ENCODE data around the gene RBMS1. TPM values are rescaled to one million over a fixed set of nuclear protein-coding genes. Genes with fewer than 3 reads are reported as not detected.
"Not testable (repeated sequence)": the region's sequence is repeated elsewhere in the genome, so short reads cannot be mapped to it uniquely, and the experiment has no call there.

Gene RBMS1
- total RNA-seq, 2 donors from 2014 or later, result 6.3 to 21.1 TPM

GRCh38 chr2:160458718-160459453 lies 34.7 kb downstream of the RBMS1 start:
- H3K9me3 ChIP-seq, result no peaks in the 10 kb centered on the region
- no peaks in the 10 kb centered on the region for H3K4me1 ChIP-seq
- H3K36me3 ChIP-seq, result no peaks in the 10 kb centered on the region
- H3K4me3 ChIP-seq, result no peak overlapping the region
- no peak overlapping the region for H3K27ac ChIP-seq
- TF ChIP-seq, protein P1, sequence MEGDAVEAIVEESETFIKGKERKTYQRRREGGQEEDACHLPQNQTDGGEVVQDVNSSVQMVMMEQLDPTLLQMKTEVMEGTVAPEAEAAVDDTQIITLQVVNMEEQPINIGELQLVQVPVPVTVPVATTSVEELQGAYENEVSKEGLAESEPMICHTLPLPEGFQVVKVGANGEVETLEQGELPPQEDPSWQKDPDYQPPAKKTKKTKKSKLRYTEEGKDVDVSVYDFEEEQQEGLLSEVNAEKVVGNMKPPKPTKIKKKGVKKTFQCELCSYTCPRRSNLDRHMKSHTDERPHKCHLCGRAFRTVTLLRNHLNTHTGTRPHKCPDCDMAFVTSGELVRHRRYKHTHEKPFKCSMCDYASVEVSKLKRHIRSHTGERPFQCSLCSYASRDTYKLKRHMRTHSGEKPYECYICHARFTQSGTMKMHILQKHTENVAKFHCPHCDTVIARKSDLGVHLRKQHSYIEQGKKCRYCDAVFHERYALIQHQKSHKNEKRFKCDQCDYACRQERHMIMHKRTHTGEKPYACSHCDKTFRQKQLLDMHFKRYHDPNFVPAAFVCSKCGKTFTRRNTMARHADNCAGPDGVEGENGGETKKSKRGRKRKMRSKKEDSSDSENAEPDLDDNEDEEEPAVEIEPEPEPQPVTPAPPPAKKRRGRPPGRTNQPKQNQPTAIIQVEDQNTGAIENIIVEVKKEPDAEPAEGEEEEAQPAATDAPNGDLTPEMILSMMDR (IDR thresholded peaks at IDR 0.05), result no peak
- DNase-seq, result no peak
- no peak overlapping the region for H3K9ac ChIP-seq (ENCODE audit: low read depth in 2 of 2, low read length in 2 of 2)
- no peaks in the 10 kb centered on the region for H3K27me3 ChIP-seq
- intact Hi-C loops (cut with DNase I), result no loop called here

DNA sequence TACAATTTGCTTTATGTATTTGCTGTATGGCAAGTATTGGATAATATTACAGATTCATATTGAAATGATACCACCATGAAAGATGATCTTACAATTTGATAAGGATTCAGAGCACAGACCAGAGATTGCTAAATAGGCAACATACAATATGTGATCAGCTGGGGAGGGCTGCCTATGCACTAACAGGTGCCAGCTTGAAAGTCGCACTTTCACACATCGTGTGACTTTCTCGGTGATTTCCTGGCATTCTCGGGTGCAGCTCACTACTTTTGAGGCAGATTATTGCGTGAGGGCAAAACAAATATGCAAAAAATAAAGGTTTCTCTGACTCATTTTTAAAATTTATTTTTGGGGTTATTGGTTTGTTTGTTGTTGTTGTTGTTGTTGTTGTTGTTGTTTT lies 36.0 kb downstream of the RBMS1 start:
- no peaks in the 10 kb centered on the region for H3K4me1 ChIP-seq
- no peak overlapping the region for H3K27ac ChIP-seq
- no peaks in the 10 kb centered on the region for H3K36me3 ChIP-seq
- H3K4me3 ChIP-seq, result no peak overlapping the region
- DNase-seq, result no peak
- H3K27me3 ChIP-seq, result no peaks in the 10 kb centered on the region
- TF ChIP-seq, protein P1 (IDR thresholded peaks at IDR 0.05), result no peak
- no peak overlapping the region for H3K9ac ChIP-seq (ENCODE audit: low read depth in 2 of 2, low read length in 2 of 2)
- intact Hi-C loops (cut with DNase I), result no loop called here
- H3K9me3 ChIP-seq, result no peaks in the 10 kb centered on the region

GRCh38 chr2:160454070-160454797 lies 39.4 kb downstream of the RBMS1 start:
- Histone ChIP-seq H3K9ac (ENCODE audit: low read depth in 2 of 2, low read length in 2 of 2) (no peak overlapping the region), H3K27me3 (no peaks in the 10 kb centered on the region), H3K27ac (no peak overlapping the region), H3K36me3 (no peaks in the 10 kb centered on the region), H3K4me3 (no peak overlapping the region), H3K4me1 (no peaks in the 10 kb centered on the region), H3K9me3 (no peaks in the 10 kb centered on the region)
- TF ChIP-seq, protein P1 (IDR thresholded peaks at IDR 0.05), result no peak
- intact Hi-C loops (cut with DNase I), result no loop called here
- no peak for DNase-seq

DNA sequence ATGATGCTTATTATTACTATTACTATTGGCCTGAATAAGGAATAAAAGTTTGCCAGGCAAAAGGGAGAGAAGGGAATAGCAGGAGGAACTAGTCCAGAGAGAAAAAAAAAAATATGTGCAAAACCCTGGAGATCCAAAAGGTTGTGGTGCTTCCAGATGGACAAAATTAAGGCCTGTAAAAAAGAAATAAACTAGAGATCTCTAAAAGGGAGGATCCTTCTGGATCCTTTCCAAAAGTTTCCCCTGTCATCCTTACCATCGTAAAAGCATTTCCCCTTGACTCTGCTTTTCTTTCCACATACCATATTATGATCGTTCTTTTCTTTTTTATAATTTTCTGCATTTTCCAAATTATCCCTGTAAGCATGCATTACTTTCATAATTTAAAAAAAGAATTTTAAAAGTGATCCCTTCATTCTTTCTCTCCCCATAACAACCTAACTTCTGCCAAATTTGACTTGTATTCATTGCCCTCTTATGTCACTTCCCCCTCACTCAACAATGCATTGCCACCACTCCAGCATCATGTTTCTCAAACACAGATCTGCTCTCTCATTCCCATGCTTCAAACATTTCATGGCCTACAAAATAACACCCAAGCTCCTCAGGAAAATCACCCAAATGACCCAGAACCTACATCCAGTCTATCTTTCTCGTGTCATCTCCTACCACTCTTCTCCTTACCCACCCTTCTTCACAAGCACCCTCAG lies 40.3 kb downstream of the RBMS1 start:
- Histone ChIP-seq H3K27me3 (no peaks in the 10 kb centered on the region), H3K9me3 (no peaks in the 10 kb centered on the region), H3K36me3 (no peaks in the 10 kb centered on the region), H3K4me1 (no peaks in the 10 kb centered on the region), H3K27ac (no peak overlapping the region), H3K4me3 (no peak overlapping the region), H3K9ac (ENCODE audit: low read depth in 2 of 2, low read length in 2 of 2) (no peak overlapping the region)
- no peak for DNase-seq
- intact Hi-C loops (cut with DNase I), result no loop called here
- TF ChIP-seq, protein P1 (IDR thresholded peaks at IDR 0.05), result no peak

DNA sequence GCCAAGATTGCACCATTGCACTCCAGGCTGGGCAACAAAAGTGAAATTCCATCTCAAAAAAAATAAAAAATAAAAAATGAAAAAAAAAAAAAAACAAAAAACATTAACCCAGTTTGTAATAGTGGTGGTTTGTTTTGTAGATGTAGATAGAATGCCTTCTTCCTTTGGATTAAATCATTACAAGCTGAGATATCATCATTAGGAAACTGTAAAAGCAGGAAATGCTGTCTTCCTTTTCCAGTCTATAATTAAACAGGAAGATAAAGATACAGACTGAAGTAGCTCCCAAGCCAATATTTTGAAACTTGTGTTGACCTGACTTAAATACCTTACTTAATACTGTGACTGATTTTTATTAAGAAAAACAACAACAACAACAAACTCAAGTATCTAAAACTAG lies 43.1 kb downstream of the RBMS1 start:
- Histone ChIP-seq H3K4me1 (no peaks in the 10 kb centered on the region), H3K27me3 (no peaks in the 10 kb centered on the region), H3K36me3 (no peaks in the 10 kb centered on the region), H3K9me3 (no peaks in the 10 kb centered on the region), H3K9ac (ENCODE audit: low read depth in 2 of 2, low read length in 2 of 2) (no peak overlapping the region), H3K4me3 (no peak overlapping the region), H3K27ac (no peak overlapping the region)
- intact Hi-C loops (cut with DNase I), result no loop called here
- no peak for DNase-seq
- TF ChIP-seq, protein P1 (IDR thresholded peaks at IDR 0.05), result no peak

GRCh38 chr2:160448821-160449220 lies 44.8 kb downstream of the RBMS1 start:
- H3K27ac ChIP-seq; intact Hi-C loops (cut with DNase I); H3K9ac ChIP-seq (ENCODE audit: low read depth in 2 of 2, low read length in 2 of 2); H3K4me3 ChIP-seq; H3K4me1 ChIP-seq; H3K36me3 ChIP-seq; H3K27me3 ChIP-seq; H3K9me3 ChIP-seq; DNase-seq: not testable (repeated sequence)
